Small intestine (tissue), 16 donors: Measurements from ENCODE around the gene NCOR1. TPM values are rescaled to one million over a fixed set of nuclear protein-coding genes. Genes with fewer than 3 reads are reported as not detected.

Source experiments
- DNase-seq, 2 donors: peaks; one replicate each; pipeline versions ENCODE4 v3.0.0 to v3.0.0-alpha.2; 2013
- FAIRE-seq: peaks from 2 replicates; lab custom pipeline; 2012; peaks lifted over from hg19 to GRCh38; lab: Jason Lieb, UNC
- H3K27ac ChIP-seq, 3 donors: one replicate each; pipeline ENCODE4 v1.5.1; 2013; ENCODE audit warnings: low read length in 2 of 3, mild to moderate bottlenecking in 2 of 3, control low read depth in 1 of 3, inconsistent platforms in 1 of 3, low read depth in 1 of 3, moderate library complexity in 1 of 3
- H3K27me3 ChIP-seq, 3 donors: one replicate each; pipeline ENCODE4 v1.6.1; 2013; ENCODE audit warnings: low read length in 3 of 3, inconsistent platforms in 1 of 3; ENCODE audit not compliant: control insufficient read depth in 3 of 3, insufficient read depth in 3 of 3
- H3K36me3 ChIP-seq, 3 donors: one replicate each; pipeline ENCODE4 v1.6.1; 2013; ENCODE audit warnings: low read length in 3 of 3, inconsistent platforms in 1 of 3, low read depth in 1 of 3, mild to moderate bottlenecking in 1 of 3, moderate library complexity in 1 of 3; ENCODE audit not compliant: control insufficient read depth in 3 of 3, insufficient read depth in 2 of 3
- H3K4me1 ChIP-seq, 3 donors: one replicate each; pipeline ENCODE4 v1.6.1; 2013; ENCODE audit warnings: low read length in 2 of 3, inconsistent platforms in 1 of 3, low read depth in 1 of 3, mild to moderate bottlenecking in 1 of 3, moderate library complexity in 1 of 3; ENCODE audit not compliant: control insufficient read depth in 3 of 3, insufficient read depth in 2 of 3
- H3K4me3 ChIP-seq, 3 donors: one replicate each; pipeline ENCODE4 v1.5.1; 2013; ENCODE audit warnings: low read length in 3 of 3, control low read depth in 1 of 3, inconsistent platforms in 1 of 3, low read depth in 1 of 3, mild to moderate bottlenecking in 1 of 3, moderate library complexity in 1 of 3
- H3K9me3 ChIP-seq, 2 donors: one replicate each; pipeline ENCODE4 v1.6.1; 2013; ENCODE audit warnings: low read depth in 1 of 2, low read length in 1 of 2; ENCODE audit not compliant: control insufficient read depth in 2 of 2, insufficient read depth in 1 of 2
- WGBS, 3 donors: extraction: QIAGEN DNeasy Blood & Tissue Kit; methylation state at CpG; one replicate each; pipeline ENCODE4 v1.1.7; 2013; 5-methylcytosine and 5-hydroxymethylcytosine counted together
- long read RNA-seq, 10 donors: transcript quantifications; one replicate each; lab custom pipeline, GENCODE V29; 2026
- polyA plus RNA-seq, 4 donors: library from polyadenylated mRNA; stranded (reverse) in 3 of 4; unstranded in 1 of 4; fragments of 200-250 nt in 3 of 4; fragments of 120-200 nt in 1 of 4; gene quantifications; one replicate each; pipeline versions ENCODE4 v1.2.1 to v1.2.3, GENCODE V29; 2013
- donor health status: healthy with polysubstance abuse.
- donor health status: control.
- donor health status: control.
- donor health status: Bipolar disorder and iron deficiency.
- donor health status: healthy.

The NCOR1 gene
- 100 to 1,000 TPM in 3 of 4 donors, 10 to 100 TPM in 1; 69.3 to 227 (median 157) TPM for polyA plus RNA-seq
- long read RNA-seq, donor 1: 0 reads
- long read RNA-seq, donor 2, transcript NCOR1-220 (3 exons, 1,352 nt): major isoform, 5 of 7 reads
- long read RNA-seq, donor 2, partial matches to known transcripts: 0 of 7 reads
- long read RNA-seq, donor 2, other reads (novel, unspliced or antisense): 0 of 7 reads
- long read RNA-seq, donor 3, transcript NCOR1-220 (3 exons, 1,352 nt): major isoform, 7 of 82 reads
- long read RNA-seq, donor 3, partial matches to known transcripts: 68 of 82 reads
- long read RNA-seq, donor 3, other reads (novel, unspliced or antisense): 0 of 82 reads
- long read RNA-seq, donor 4: 0 reads
- long read RNA-seq, donor 5, partial matches to known transcripts: 5 of 10 reads
- long read RNA-seq, donor 5, other reads (novel, unspliced or antisense): 0 of 10 reads
- long read RNA-seq, donor 6, transcript NCOR1-220 (3 exons, 1,352 nt): major isoform, 5 of 48 reads
- long read RNA-seq, donor 6, partial matches to known transcripts: 38 of 48 reads
- long read RNA-seq, donor 6, other reads (novel, unspliced or antisense): 0 of 48 reads
- long read RNA-seq, donor 7, partial matches to known transcripts: 0 of 6 reads
- long read RNA-seq, donor 7, other reads (novel, unspliced or antisense): 0 of 6 reads
- long read RNA-seq, donor 8: 0 reads
- long read RNA-seq, donor 9, partial matches to known transcripts: 0 of 3 reads
- long read RNA-seq, donor 9, other reads (novel, unspliced or antisense): 0 of 3 reads
- long read RNA-seq, donor 10, partial matches to known transcripts: 47 of 62 reads
- long read RNA-seq, donor 10, other reads (novel, unspliced or antisense): 5 of 62 reads

- no peaks in the 10 kb centered on the region for H3K9me3 ChIP-seq
- peaks cover 0 to 12% (median 0%) of the 10 kb centered on the region in 3 donors for H3K36me3 ChIP-seq
- no peaks in the 10 kb centered on the region for H3K27me3 ChIP-seq
- H3K4me1 ChIP-seq: peaks cover 6 to 12% (median 6%) of the 10 kb centered on the region in 3 donors
- 0% methylated on average over 31 to 82 of the region's 82 CpGs for WGBS, 3 donors
- H3K27ac ChIP-seq: peak within 1 kb of the TSS; percentile 97
- FAIRE-seq (no peak), DNase-seq (peak; percentile 93 to 97)
- peak within 1 kb of the TSS; percentile 79 to 92 (median 80) for H3K4me3 ChIP-seq
Measured at GRCh38 chr17:16215273-16215964, at the start of gene NCOR1. Gene NCOR1 (minus strand): TSS chr17:16215534. CDS start chr17:16194569, 20,965 bp downstream.

GRCh38 chr17:16262201-16262600 is 46.9 kb upstream of the NCOR1 start:
- WGBS, 3 donors: 92 to 100% (median 98%) methylated on average over 4 of the region's 4 CpGs
- H3K27ac ChIP-seq: no peak overlapping the region
- no peaks in the 10 kb centered on the region for H3K27me3 ChIP-seq
- H3K36me3 ChIP-seq: peaks cover 0 to 12% (median 0%) of the 10 kb centered on the region in 3 donors
- FAIRE-seq: no peak
- H3K4me3 ChIP-seq: no peak overlapping the region
- no peak for DNase-seq
- peaks cover 0 to 5% (median 0%) of the 10 kb centered on the region in 3 donors for H3K4me1 ChIP-seq
- peaks cover 0 to 9% of the 10 kb centered on the region in 2 donors for H3K9me3 ChIP-seq

- FAIRE-seq (no peak), DNase-seq (no peak)
- H3K27me3 ChIP-seq: no peaks in the 10 kb centered on the region
- H3K27ac ChIP-seq: no peak overlapping the region
- H3K9me3 ChIP-seq: peaks cover 0 to 9% of the 10 kb centered on the region in 2 donors
- H3K4me1 ChIP-seq: peaks cover 0 to 12% (median 2%) of the 10 kb centered on the region in 3 donors
- H3K4me3 ChIP-seq: no peak overlapping the region
- peaks cover 0 to 16% (median 0%) of the 10 kb centered on the region in 3 donors for H3K36me3 ChIP-seq
- WGBS, 3 donors: 77 to 95% (median 80%) methylated on average over 3 of the region's 3 CpGs
Measured at GRCh38 chr17:16261049-16261448, 45.7 kb upstream of the NCOR1 start.

GRCh38 chr17:16259926-16260325 is 44.6 kb upstream of the NCOR1 start:
- H3K27ac ChIP-seq: no peak overlapping the region
- peaks cover 0 to 18% (median 2%) of the 10 kb centered on the region in 3 donors for H3K4me1 ChIP-seq
- 91 to 98% (median 97%) methylated on average over 6 of the region's 6 CpGs for WGBS, 3 donors
- H3K4me3 ChIP-seq: no peak overlapping the region
- DNase-seq: no peak
- peaks cover 0 to 9% of the 10 kb centered on the region in 2 donors for H3K9me3 ChIP-seq
- H3K27me3 ChIP-seq: no peaks in the 10 kb centered on the region
- H3K36me3 ChIP-seq: peaks cover 0 to 16% (median 0%) of the 10 kb centered on the region in 3 donors
- no peak for FAIRE-seq

GRCh38 chr17:16258901-16259300 is 43.6 kb upstream of the NCOR1 start:
- Histone ChIP-seq H3K9me3 (peaks cover 0 to 9% of the 10 kb centered on the region in 2 donors), H3K36me3 (peaks cover 0 to 16% (median 0%) of the 10 kb centered on the region in 3 donors), H3K4me3 (no peak overlapping the region), H3K27me3 (no peaks in the 10 kb centered on the region), H3K27ac (no peak overlapping the region), H3K4me1 (peaks cover 0 to 25% (median 2%) of the 10 kb centered on the region in 3 donors)
- WGBS, 3 donors: 88 to 100% (median 100%) methylated on average over 1 of the region's 1 CpG
- FAIRE-seq (no peak), DNase-seq (no peak)

- Histone ChIP-seq H3K27ac (peak overlapping the region; percentile 87 to 91 (median 90)), H3K4me3 (no peak overlapping the region), H3K36me3 (peaks cover 0 to 15% (median 0%) of the 10 kb centered on the region in 3 donors), H3K27me3 (no peaks in the 10 kb centered on the region), H3K9me3 (peaks cover 0 to 7% of the 10 kb centered on the region in 2 donors), H3K4me1 (peaks cover 0 to 33% (median 2%) of the 10 kb centered on the region in 3 donors)
- 5 to 40% (median 28%) methylated on average over 4 of the region's 4 CpGs for WGBS, 3 donors
- DNase-seq: peak; percentile 84 to 94
- FAIRE-seq: no peak
Measured at GRCh38 chr17:16255481-16255921, 40.2 kb upstream of the NCOR1 start.

- peaks cover 0 to 9% (median 0%) of the 10 kb centered on the region in 3 donors for H3K36me3 ChIP-seq
- DNase-seq (peak; percentile 41 to 55), FAIRE-seq (no peak)
- H3K27ac ChIP-seq: peak overlapping the region; percentile 87 to 91 (median 90)
- H3K9me3 ChIP-seq: peaks cover 0 to 1% of the 10 kb centered on the region in 2 donors
- peaks cover 0 to 35% (median 2%) of the 10 kb centered on the region in 3 donors for H3K4me1 ChIP-seq
- no peaks in the 10 kb centered on the region for H3K27me3 ChIP-seq
- no peak overlapping the region for H3K4me3 ChIP-seq
- WGBS, 3 donors: 31 to 60% (median 49%) methylated on average over 9 of the region's 9 CpGs
Measured at GRCh38 chr17:16254773-16255400, 39.6 kb upstream of the NCOR1 start.
